Neural cell (in vitro differentiated cells): ENCODE data around the gene NEDD4L. TPM values are rescaled to one million over a fixed set of nuclear protein-coding genes. Genes with fewer than 3 reads are reported as not detected.

Experiments
- H2AFZ ChIP-seq: fragments of 200-600, 300-800 bp; sonication (generic), shearing (Covaris generic); 2 replicates; pipeline ENCODE4 v1.6.0; 2014; ENCODE audit warnings: low read depth, mild to moderate bottlenecking, antibody characterized with exemption, low read length, moderate library complexity
- H3F3A ChIP-seq: fragments of 200-600 bp; shearing (Covaris generic); 2 replicates; pipeline ENCODE4 v1.6.1; 2016; ENCODE audit warnings: mild to moderate bottlenecking, moderate library complexity, mixed read lengths, antibody characterized with exemption, low read length; ENCODE audit not compliant: insufficient read depth, poor library complexity, severe bottlenecking
- H3K27ac ChIP-seq: fragments of 200-600, 300-800 bp; sonication (generic), shearing (Covaris generic); 2 replicates; pipeline ENCODE4 v1.5.1; 2014; ENCODE audit warnings: mild to moderate bottlenecking, low read length, moderate library complexity
- H3K27me3 ChIP-seq: fragments of 300-800, 200-600 bp; sonication (generic), shearing (Covaris generic); 2 replicates; pipeline ENCODE4 v1.6.0; 2014; ENCODE audit warnings: mild to moderate bottlenecking, low read depth, low read length, moderate library complexity; ENCODE audit not compliant: insufficient read depth
- H3K36me3 ChIP-seq: fragments of 300-800, 200-600 bp; sonication (generic), shearing (Covaris generic); 2 replicates; pipeline ENCODE4 v1.5.1; 2014; ENCODE audit warnings: mild to moderate bottlenecking, antibody characterized with exemption, low read length, moderate library complexity; ENCODE audit not compliant: insufficient read depth
- H3K4me2 ChIP-seq: fragments of 300-800, 200-600 bp; sonication (generic), shearing (Covaris generic); 2 replicates; pipeline ENCODE4 v1.6.0; 2014; ENCODE audit warnings: mild to moderate bottlenecking, low read length
- H3K4me3 ChIP-seq: fragments of 300-800, 200-600 bp; sonication (generic), shearing (Covaris generic); 2 replicates; pipeline ENCODE4 v1.5.1; 2014; ENCODE audit warnings: mild to moderate bottlenecking, low read length, moderate library complexity
- H3K79me2 ChIP-seq: fragments of 200-600 bp; shearing (Covaris generic); replicated peaks from 2 replicates; pipeline ENCODE4 v1.6.0; 2014; ENCODE audit warnings: mild to moderate bottlenecking, low read length, moderate library complexity; ENCODE audit not compliant: insufficient read depth
- H3K9ac ChIP-seq: fragments of 300-800, 200-600 bp; sonication (generic), shearing (Covaris generic); 2 replicates; pipeline ENCODE4 v1.6.1; 2016; ENCODE audit warnings: mild to moderate bottlenecking, low read length, mixed read lengths
- H3K9me2 ChIP-seq: fragments of 200-600 bp; shearing (Covaris generic); 2 replicates; pipeline ENCODE4 v1.6.1; 2016; ENCODE audit warnings: mild to moderate bottlenecking, low read length, mixed read lengths; ENCODE audit not compliant: insufficient read depth
- H3K9me3 ChIP-seq: fragments of 200-600, 300-800 bp; sonication (generic), shearing (Covaris generic); 2 replicates; pipeline ENCODE4 v1.6.1; 2016; ENCODE audit warnings: mild to moderate bottlenecking, mixed run types, low read length, moderate library complexity, mixed read lengths
- H4K20me1 ChIP-seq: fragments of 200-600 bp; shearing (Covaris generic); 2 replicates; pipeline ENCODE4 v1.6.1; 2016; ENCODE audit warnings: mild to moderate bottlenecking, mixed run types; ENCODE audit not compliant: insufficient read depth
- CTCF ChIP-seq: fragments of 450-650 bp; IDR thresholded peaks from 2 replicates; pipeline ENCODE4 v1.5.1; 2014; ENCODE audit warnings: antibody characterized with exemption, mild to moderate bottlenecking, moderate library complexity; ENCODE audit not compliant: poor library complexity, severe bottlenecking
- EP300 ChIP-seq: fragments of 450-650 bp; conservative IDR thresholded peaks from 2 replicates; pipeline ENCODE4 v1.6.1; 2014; ENCODE audit warnings: antibody characterized with exemption, mild to moderate bottlenecking, moderate library complexity; ENCODE audit not compliant: poor library complexity, severe bottlenecking
- EZH2 ChIP-seq: fragments of 200-600, 300-800 bp; shearing (Covaris generic), sonication (generic); IDR thresholded peaks from 2 replicates; pipeline ENCODE4 v1.6.1; 2014; ENCODE audit warnings: antibody characterized with exemption, low read length, borderline replicate concordance, mild to moderate bottlenecking; ENCODE audit not compliant: insufficient read depth, poor library complexity, severe bottlenecking
- MXI1 ChIP-seq: fragments of 450-650 bp; conservative IDR thresholded peaks from 2 replicates; pipeline ENCODE4 v1.6.1; 2014; ENCODE audit warnings: antibody characterized with exemption, mild to moderate bottlenecking; ENCODE audit not compliant: poor library complexity, severe bottlenecking
- POLR2AphosphoS5 ChIP-seq: IDR thresholded peaks from 2 replicates; pipeline ENCODE4 v1.6.1; 2012
- RAD21 ChIP-seq: fragments of 450-650 bp; conservative IDR thresholded peaks from 2 replicates; pipeline ENCODE4 v1.6.1; 2014; ENCODE audit warnings: antibody characterized with exemption, mild to moderate bottlenecking, moderate library complexity
- SMC3 ChIP-seq: fragments of 450-650 bp; conservative IDR thresholded peaks from 2 replicates; pipeline ENCODE4 v1.6.1; 2014; ENCODE audit warnings: antibody characterized with exemption, mild to moderate bottlenecking, moderate library complexity; ENCODE audit not compliant: poor library complexity
- TAF1 ChIP-seq: IDR thresholded peaks from 2 replicates; pipeline ENCODE4 v1.6.1; 2012; ENCODE audit warnings: low read depth
- polyA plus RNA-seq: library from polyadenylated mRNA; depleted of rRNA; stranded (reverse); fragments of >200 nt; gene quantifications from 2 replicates; pipeline ENCODE4 v1.2.3, GENCODE V29; 2014

NEDD4L gene
- polyA plus RNA-seq, 1 donor from 2014 or later, result 97.9 TPM

- H3K9ac ChIP-seq, result no peak overlapping the region
- H2AFZ ChIP-seq, result no peak overlapping the region
- H3K4me2 ChIP-seq, result no peak overlapping the region
- no peak overlapping the region for H3K4me3 ChIP-seq
- no peaks in the 10 kb centered on the region for H3K9me3 ChIP-seq
- TF ChIP-seq MXI1 (no peak), POLR2AphosphoS5 (no peak), RAD21 (no peak), EZH2 (no peak), EP300 (no peak), TAF1 (no peak), SMC3 (no peak)
- no peaks in the 10 kb centered on the region for H3F3A ChIP-seq
- no peaks in the 10 kb centered on the region for H4K20me1 ChIP-seq
- no peaks in the 10 kb centered on the region for H3K36me3 ChIP-seq
- H3K27me3 ChIP-seq, result no peaks in the 10 kb centered on the region
- H3K9me2 ChIP-seq, result no peaks in the 10 kb centered on the region
- peaks cover 82% of the 10 kb centered on the region for H3K79me2 ChIP-seq
- no peak overlapping the region for H3K27ac ChIP-seq
Measured at GRCh38 chr18:58091099-58091611, 47.1 kb downstream of the NEDD4L start.

DNA sequence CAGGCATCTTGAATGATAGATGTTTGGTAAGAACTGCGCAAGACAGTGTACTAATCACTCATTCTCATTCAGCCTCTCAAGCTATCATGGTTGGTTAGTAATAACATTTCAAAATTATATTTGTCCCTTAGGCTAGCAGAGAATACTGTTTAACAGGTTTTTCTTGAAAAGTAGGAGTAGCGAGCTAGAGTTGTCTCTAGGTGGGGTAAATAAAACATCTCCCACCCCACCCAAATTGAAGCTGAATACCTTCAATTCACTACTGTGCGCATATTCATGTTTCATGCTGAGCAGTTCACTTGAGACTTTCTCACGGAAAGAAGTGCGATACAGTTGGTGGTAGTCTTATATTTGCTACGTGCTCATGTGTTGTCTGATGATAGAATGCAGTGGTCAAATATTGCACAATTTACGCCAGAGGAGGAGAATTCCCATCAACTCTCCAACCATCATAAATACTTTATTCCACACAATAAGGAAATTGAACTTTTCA is 49.3 kb downstream of the NEDD4L start:
- no peak for TF ChIP-seq SMC3
- no peak for TF ChIP-seq CTCF
- no peak for TF ChIP-seq EZH2
- no peak for TF ChIP-seq POLR2AphosphoS5
- H3K36me3 ChIP-seq, result no peaks in the 10 kb centered on the region
- H3F3A ChIP-seq, result no peaks in the 10 kb centered on the region
- H3K9me2 ChIP-seq, result no peaks in the 10 kb centered on the region
- no peak overlapping the region for H3K4me3 ChIP-seq
- H3K9me3 ChIP-seq, result no peaks in the 10 kb centered on the region
- no peaks in the 10 kb centered on the region for H3K27me3 ChIP-seq
- no peak overlapping the region for H3K4me2 ChIP-seq
- no peak overlapping the region for H3K9ac ChIP-seq
- H3K79me2 ChIP-seq, result peaks cover 81% of the 10 kb centered on the region
- H4K20me1 ChIP-seq, result peaks cover 2% of the 10 kb centered on the region
- no peak overlapping the region for H2AFZ ChIP-seq
- no peak overlapping the region for H3K27ac ChIP-seq

DNA sequence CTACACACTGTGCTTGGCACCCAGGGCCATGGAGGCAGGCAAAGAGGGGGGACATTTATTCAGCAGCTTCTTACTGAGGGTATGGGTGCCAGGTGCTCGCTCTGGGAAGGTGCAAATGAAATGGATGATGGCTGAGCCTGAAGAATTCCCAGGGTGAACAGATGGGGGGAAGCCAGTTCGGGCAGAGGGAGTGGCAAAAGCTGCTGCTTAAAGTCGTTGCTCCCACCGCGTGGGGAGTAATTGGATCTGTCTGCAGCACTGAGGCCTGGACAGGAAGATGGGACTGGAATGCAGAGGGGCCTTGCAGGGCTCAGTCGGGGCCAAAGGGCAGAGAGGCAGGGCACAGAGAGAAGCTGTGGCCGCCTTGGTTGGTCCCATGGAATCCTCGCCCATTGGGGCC is 51.2 kb downstream of the NEDD4L start:
- Histone ChIP-seq H3F3A (no peaks in the 10 kb centered on the region), H3K9ac (no peak overlapping the region), H3K36me3 (no peaks in the 10 kb centered on the region), H2AFZ (no peak overlapping the region), H3K9me2 (no peaks in the 10 kb centered on the region), H3K9me3 (no peaks in the 10 kb centered on the region), H4K20me1 (peaks cover 2% of the 10 kb centered on the region), H3K4me3 (no peak overlapping the region), H3K27me3 (no peaks in the 10 kb centered on the region), H3K4me2 (no peak overlapping the region), H3K27ac (no peak overlapping the region), H3K79me2 (peaks cover 82% of the 10 kb centered on the region)
- TF ChIP-seq RAD21 (no peak), CTCF (no peak), POLR2AphosphoS5 (no peak), TAF1 (no peak), SMC3 (no peak), EP300 (no peak)
